A673 (cell line): ENCODE results near the gene HIRIP3. TPM values are rescaled to one million over a fixed set of nuclear protein-coding genes. Genes with fewer than 3 reads are reported as not detected.

Source experiments
- BruUV-seq: library from RNA; stranded (reverse); fragments of 400-500 nt; replicated peaks from 2 replicates; lab custom pipeline; 2021; lab: Mats Ljungman, UMichigan
- CTCF ChIA-PET: fragments of 300-600 bp; sonication (Branson Sonifier 250); formaldehyde crosslinking; loops from one replicate; lab custom pipeline; 2022; ENCODE audit warnings: antibody characterized with exemption; lab: Charles Lee
- POLR2A ChIA-PET: fragments of 300-600 bp; sonication (Branson Sonifier 250); formaldehyde crosslinking; loops from one replicate; lab custom pipeline; 2022; ENCODE audit warnings: antibody characterized with exemption; ENCODE audit not compliant: low non-redundant PET; lab: Charles Lee
- DNase-seq: peaks from one replicate; pipeline ENCODE4 v3.0.0-alpha.2; 2015; ENCODE audit warnings: low spot score
- H3K27ac ChIP-seq: fragments of 200-600 bp; sonication (generic); 2 replicates; pipeline ENCODE4 v1.5.1; 2016; ENCODE audit warnings: mixed run types, low read depth, mild to moderate bottlenecking, mixed read lengths, antibody characterized with exemption, low read length; ENCODE audit not compliant: poor library complexity, severe bottlenecking
- H3K27me3 ChIP-seq: fragments of 200-600 bp; sonication (generic); replicated peaks from 2 replicates; pipeline ENCODE4 v1.6.1; 2017; ENCODE audit warnings: mixed run types, low read depth, mild to moderate bottlenecking, mixed read lengths, antibody characterized with exemption, low read length; ENCODE audit not compliant: insufficient read depth, poor library complexity
- H3K36me3 ChIP-seq: fragments of 200-600 bp; sonication (generic); 2 replicates; pipeline ENCODE4 v1.6.1; 2016; ENCODE audit warnings: mixed run types, mild to moderate bottlenecking, mixed read lengths, antibody characterized with exemption, low read length; ENCODE audit not compliant: insufficient read depth, poor library complexity, severe bottlenecking
- H3K4me1 ChIP-seq: fragments of 200-600 bp; sonication (generic); 2 replicates; pipeline ENCODE4 v1.6.1; 2017; ENCODE audit warnings: mixed run types, mild to moderate bottlenecking, mixed read lengths, antibody characterized with exemption, low read length; ENCODE audit not compliant: insufficient read depth, poor library complexity, severe bottlenecking
- H3K4me3 ChIP-seq: fragments of 200-600 bp; sonication (generic); 2 replicates; pipeline ENCODE4 v1.5.1; 2016; ENCODE audit warnings: low read depth, mixed run types, mild to moderate bottlenecking, mixed read lengths, low read length; ENCODE audit not compliant: poor library complexity, severe bottlenecking
- H3K9me3 ChIP-seq: fragments of 200-600 bp; sonication (generic); 2 replicates; pipeline ENCODE4 v1.6.1; 2016; ENCODE audit warnings: mixed run types, low read depth, mild to moderate bottlenecking, mixed read lengths, antibody characterized with exemption, low read length; ENCODE audit not compliant: poor library complexity, severe bottlenecking
- EZH2 ChIP-seq: fragments of 200-600 bp; sonication (generic); IDR thresholded peaks from 2 replicates; pipeline ENCODE4 v1.6.1; 2017; ENCODE audit warnings: borderline replicate concordance, low read depth, mild to moderate bottlenecking, mixed read lengths, antibody characterized with exemption, low read length; ENCODE audit not compliant: poor library complexity, severe bottlenecking
- intact Hi-C: fragments of 100-400 bp; cut with micrococcal nuclease; formaldehyde crosslinking; loops from one replicate; pipeline ENCODE4 v1.10.0; 2022; ENCODE audit not compliant: unreplicated experiment
- total RNA-seq: library from RNA; stranded (reverse); gene quantifications from 2 replicates; pipeline ENCODE4 v1.2.3, GENCODE V29; 2021
- TF ChIP-seq, protein P1 (sequence below): fragments of 300-800, 200-600 bp; sonication (generic); conservative IDR thresholded peaks from 2 replicates; pipeline ENCODE4 v1.5.1; 2017; ENCODE audit warnings: low read depth, mild to moderate bottlenecking, antibody characterized with exemption, low read length, moderate library complexity, mixed read lengths

HIRIP3 gene
- total RNA-seq, 1 experiment from 2014 or later = 29.7 TPM

DNA sequence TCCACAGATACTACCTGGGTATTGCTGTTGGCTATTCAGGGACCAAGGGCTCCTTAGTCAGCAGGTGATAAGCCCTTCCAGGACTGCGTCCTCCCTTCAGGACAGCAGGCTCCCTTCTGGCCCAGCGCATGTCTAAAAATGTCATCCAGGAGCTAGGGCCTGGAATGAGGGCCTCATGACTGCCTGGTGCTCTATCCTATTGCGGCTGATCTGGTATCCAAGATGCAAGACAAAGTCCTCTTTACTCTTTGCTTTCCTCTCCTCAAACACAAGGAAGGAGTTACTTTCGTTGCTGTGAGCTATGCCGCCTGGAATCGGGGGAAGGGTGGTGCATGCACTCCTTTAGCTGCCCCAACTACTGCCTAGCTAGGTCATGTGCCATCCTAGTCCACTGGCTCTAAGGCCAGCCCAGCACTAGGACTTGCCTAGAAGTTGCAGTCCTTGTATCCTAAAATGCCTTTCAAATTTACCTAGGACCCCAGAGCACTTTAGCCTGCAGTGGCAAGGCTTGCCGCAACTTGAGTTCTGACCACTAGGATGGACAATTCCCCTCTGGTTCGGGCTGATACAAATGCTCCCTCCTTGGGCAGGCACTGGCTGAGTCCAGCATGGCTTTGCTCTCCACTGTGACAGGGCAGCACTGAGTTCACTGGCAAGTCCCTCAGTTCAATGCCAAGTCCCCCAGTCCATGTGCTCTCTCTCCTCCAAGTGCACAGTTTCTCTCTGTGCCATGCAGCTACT lies 43.6 kb downstream of the HIRIP3 start:
- no peaks in the 10 kb centered on the region for H3K4me1 ChIP-seq
- H3K36me3 ChIP-seq = no peaks in the 10 kb centered on the region
- CTCF ChIA-PET = no interaction called here
- H3K9me3 ChIP-seq = no peaks in the 10 kb centered on the region
- no peak for DNase-seq
- intact Hi-C loops = no loop called here
- H3K27me3 ChIP-seq = no peaks in the 10 kb centered on the region
- POLR2A ChIA-PET = no interaction called here
- H3K27ac ChIP-seq = no peak overlapping the region
- TF ChIP-seq, protein P1, sequence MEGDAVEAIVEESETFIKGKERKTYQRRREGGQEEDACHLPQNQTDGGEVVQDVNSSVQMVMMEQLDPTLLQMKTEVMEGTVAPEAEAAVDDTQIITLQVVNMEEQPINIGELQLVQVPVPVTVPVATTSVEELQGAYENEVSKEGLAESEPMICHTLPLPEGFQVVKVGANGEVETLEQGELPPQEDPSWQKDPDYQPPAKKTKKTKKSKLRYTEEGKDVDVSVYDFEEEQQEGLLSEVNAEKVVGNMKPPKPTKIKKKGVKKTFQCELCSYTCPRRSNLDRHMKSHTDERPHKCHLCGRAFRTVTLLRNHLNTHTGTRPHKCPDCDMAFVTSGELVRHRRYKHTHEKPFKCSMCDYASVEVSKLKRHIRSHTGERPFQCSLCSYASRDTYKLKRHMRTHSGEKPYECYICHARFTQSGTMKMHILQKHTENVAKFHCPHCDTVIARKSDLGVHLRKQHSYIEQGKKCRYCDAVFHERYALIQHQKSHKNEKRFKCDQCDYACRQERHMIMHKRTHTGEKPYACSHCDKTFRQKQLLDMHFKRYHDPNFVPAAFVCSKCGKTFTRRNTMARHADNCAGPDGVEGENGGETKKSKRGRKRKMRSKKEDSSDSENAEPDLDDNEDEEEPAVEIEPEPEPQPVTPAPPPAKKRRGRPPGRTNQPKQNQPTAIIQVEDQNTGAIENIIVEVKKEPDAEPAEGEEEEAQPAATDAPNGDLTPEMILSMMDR = no peak
- TF ChIP-seq EZH2 = no peak
- BruUV-seq = no TSS peak
- H3K4me3 ChIP-seq = no peak overlapping the region

DNA sequence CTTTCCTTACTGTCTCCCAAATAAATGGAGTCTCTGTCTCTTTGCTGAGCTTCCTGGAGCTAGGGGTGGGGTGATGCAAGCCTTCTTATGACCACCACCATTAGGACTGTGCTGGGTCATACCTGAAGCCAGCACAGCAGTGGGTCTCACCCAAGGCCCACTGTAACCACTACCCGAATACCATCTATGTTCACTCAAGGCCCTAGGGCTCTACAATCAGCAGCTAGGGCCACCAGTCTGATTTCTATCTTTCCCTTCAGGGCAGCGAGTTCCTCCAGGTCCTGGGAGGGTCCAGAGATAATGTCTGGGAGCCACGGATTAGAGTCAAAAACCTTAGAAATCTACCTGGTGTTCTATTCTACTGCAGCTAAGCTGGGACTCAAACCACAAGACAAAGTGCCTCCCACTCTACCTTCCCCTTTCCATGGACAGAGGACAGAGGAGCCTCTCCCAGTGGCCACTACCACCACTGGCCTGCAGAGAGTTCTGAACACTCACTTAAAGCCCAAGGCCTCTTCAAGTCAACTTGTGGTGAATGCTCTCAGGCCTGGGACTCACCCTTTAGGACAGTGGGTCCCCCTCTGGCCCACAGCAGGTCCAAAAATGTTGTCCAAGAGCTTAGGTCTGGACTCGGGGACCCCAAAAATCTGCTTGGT lies 44.5 kb downstream of the HIRIP3 start:
- H3K27ac ChIP-seq = no peak overlapping the region
- CTCF ChIA-PET = no interaction called here
- BruUV-seq = no TSS peak

DNA sequence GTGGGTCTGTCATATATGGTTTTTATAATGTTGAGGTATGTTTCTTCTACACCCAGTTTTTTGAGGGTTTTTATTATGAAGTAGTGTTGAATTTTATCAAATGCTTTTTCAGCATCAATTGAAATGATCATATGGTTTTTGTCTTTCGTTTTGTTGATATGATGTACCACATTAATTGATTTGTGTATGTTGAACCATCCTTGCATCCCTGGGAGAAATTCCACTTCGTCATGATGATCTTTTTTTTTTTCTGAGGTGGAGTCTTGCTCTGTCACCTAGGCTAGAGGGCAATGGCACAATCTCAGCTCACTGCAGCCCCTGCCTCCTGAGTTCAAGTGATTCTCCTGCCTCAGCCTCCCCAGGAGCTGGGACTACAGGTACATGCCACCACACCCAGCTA lies 47.5 kb downstream of the HIRIP3 start:
- CTCF ChIA-PET = interaction anchor here (0.5 kb wide), 1 partner anchor 14 kb away, joined by 3 read pairs; the partner anchor contains the start of gene TMEM219
- POLR2A ChIA-PET = interaction anchor here (0.7 kb wide), 2 partner anchors 32 to 684 kb away, joined by 4 read pairs; no protein-coding TSS in a partner anchor

More for the DNA sequence above, 44.5 kb downstream of the HIRIP3 start:
- Histone ChIP-seq H3K4me1 (no peaks in the 10 kb centered on the region), H3K4me3 (no peak overlapping the region), H3K27me3 (no peaks in the 10 kb centered on the region), H3K9me3 (no peaks in the 10 kb centered on the region), H3K36me3 (no peaks in the 10 kb centered on the region)
- POLR2A ChIA-PET = no interaction called here
- TF ChIP-seq, protein P1 = no peak
- no peak for TF ChIP-seq EZH2
- intact Hi-C loops = no loop called here
- no peak for DNase-seq

More for the DNA sequence above, 47.5 kb downstream of the HIRIP3 start:
- Histone ChIP-seq H3K4me3 (no peak overlapping the region), H3K9me3 (no peaks in the 10 kb centered on the region), H3K4me1 (peaks cover 12% of the 10 kb centered on the region), H3K36me3 (no peaks in the 10 kb centered on the region), H3K27ac (no peak overlapping the region), H3K27me3 (no peaks in the 10 kb centered on the region)
- TF ChIP-seq EZH2 = no peak
- TF ChIP-seq, protein P1 = no peak
- BruUV-seq = no TSS peak
- no peak for DNase-seq
- intact Hi-C loops = no loop called here
